SK-MEL-5 (cell line): ENCODE measurements around the gene H1-8. TPM values are rescaled to one million over a fixed set of nuclear protein-coding genes. Genes with fewer than 3 reads are reported as not detected.

Experiments
- DNase-seq: peaks from one replicate; pipeline ENCODE4 v3.0.0-alpha.2; 2016; ENCODE audit warnings: low read depth, low spot score
- in situ Hi-C: cut with HindIII; loops from 2 replicates; pipeline ENCODE4 v1.10.0; 2016; ENCODE audit warnings: low sequenced_read_pairs, high pct_unique_total_duplicates, low pct_unique_long_range_greater_than_20kb
- total RNA-seq: library from RNA; depleted of rRNA; stranded (reverse); fragments of >200 nt; shearing (Covaris generic); gene quantifications from 2 replicates; pipeline ENCODE4 v1.2.3, GENCODE V29; 2014

H1-8 gene
- total RNA-seq, 1 experiment from 2014 or later, result not detected

DNA sequence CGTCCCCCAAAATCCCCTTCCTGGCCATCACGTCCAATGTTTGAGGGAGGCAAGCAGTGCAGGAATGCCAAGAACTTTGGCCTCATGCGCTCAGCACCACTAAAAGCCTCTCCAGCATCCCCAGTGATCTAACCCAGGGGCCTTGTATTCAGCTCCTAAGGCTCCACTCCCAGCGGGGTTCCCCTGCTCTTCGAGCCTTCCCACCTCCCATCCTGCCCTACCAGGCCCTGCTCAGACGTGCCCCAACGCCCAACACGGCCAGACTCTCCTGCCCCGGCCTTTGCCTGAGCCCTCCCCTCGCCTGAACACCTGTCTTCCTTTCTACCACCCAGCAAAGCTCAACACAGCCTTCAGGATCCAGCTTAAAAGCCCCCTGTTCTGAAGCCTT, 33.0 kb downstream of the H1-8 start:
- DNase-seq, result no peak
- in situ Hi-C loops, result no loop called here

DNA sequence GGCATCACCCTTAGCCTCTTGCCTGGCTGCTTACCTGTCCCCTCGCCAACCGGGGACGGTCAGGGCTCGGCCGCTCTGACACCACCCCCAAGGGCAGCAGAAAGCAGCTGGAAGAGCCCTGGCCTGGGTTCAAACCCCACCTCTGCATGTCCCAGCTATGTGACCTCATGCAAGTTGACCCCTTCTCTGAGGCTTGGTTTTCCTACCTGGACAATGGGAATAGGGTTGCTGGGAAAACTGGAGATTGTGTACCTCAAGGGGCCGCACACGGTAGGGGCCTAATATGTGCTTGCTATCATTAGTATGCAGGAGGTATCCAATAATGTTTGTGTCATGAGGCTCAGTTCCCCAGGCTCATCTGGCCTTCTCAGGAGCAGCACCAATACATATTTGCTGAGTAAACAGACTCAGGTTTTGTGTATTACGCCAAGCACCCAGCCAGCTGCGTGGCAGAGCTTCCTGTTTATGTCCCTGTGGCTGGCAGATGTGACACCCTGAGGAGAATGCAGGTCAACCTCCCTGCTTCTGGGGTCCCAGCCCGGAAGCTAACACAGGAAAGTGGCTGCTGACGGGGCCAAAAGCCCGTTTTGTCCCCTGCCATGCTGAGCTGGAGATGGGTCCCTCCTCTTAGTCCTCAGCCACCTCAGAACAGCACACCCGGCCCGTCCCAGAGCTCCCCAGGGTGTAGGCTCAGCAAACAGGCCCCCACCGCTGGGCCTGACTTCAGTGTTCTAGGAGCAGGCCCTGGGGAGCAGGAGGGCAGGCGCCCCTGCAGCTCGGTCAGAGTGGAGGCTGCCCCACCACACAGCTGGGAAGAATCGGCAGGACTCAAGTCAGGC, 33.8 kb downstream of the H1-8 start:
- DNase-seq, result no peak
- in situ Hi-C loops, result no loop called here

DNA sequence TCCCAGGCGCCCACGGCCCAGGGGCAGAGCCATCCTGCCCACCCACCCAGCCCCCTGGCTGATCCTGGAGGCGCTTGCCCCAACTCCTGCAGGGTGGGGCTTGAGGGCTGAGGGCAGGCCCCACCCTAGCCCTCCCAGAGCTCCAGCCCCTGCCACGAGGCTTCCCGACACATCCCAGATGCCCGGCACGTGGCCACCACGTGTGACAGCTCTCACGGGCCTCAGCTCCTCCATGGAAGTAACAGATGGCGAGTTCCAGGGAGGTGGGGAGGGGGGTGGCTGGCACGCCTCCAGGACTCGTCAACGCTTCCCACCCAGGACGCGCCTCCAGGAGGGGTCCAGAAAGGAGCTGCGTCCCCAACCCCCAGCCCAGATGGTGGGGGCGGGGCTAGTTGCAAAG, 34.4 kb downstream of the H1-8 start:
- in situ Hi-C loops, result no loop called here
- no peak for DNase-seq

DNA sequence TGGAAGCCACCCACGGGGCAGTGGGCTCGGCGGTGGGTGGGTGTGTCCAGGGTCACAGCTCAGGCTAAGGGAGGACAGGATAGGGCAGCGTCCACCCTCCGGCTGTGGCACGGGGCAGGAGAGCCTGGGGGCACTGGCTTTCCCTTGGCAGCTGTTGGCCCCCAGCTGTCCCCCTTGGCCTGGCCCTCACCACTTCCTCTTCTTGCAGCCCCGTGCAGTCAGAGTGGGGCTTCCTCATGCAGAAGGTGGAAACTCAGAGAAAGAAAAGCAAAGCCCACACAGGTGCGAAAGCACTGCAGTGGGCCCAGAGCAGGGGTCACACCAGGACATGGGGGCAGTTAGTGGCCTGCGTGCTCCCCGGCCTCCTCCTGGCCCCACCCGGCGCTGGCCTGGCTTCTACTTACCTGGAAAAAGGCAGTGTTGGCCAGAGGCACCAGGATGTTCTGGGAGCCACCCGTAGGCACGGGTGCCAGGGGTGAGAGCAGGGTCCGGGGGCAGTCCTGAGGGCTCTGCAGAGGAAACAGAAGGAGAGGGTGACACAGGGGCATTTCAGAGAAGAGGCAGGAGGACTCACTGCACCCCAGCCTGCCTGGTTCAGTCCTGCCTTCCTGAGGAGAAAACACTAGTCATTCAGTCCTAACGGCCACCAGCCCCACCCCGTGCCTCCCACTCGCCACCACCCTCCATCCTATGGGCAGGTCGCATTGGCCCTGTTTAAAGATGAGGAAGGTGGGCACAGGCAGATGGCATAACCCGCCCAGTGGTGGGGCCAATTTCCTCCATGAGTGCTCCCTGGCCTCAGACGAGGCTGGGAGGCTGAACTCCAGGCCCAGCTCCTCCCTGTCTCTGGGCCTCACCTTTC, 35.2 kb downstream of the H1-8 start:
- DNase-seq, result no peak

DNA sequence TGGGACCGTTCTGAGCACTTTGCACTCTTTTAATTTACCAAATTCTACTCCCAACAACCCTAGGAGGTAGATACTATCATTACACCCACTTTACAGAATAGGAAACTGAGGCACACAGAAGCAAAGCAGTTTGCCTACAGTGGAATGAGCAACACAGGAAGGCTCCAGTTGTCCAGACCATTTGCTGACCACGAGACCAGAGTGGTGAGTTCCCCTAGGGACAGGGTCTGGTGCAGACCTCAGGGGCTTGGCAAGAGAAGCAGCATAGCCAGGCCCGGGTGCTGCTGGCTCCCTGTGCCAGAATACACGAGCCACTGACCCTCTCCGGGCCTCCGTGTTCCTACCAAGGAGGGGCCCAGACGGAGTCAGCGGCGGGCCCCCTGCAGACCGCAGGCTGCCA, 37.0 kb downstream of the H1-8 start:
- in situ Hi-C loops, result no loop called here
- no peak for DNase-seq

More for the DNA sequence above, 35.2 kb downstream of the H1-8 start:
- in situ Hi-C loops, result no loop called here

DNA sequence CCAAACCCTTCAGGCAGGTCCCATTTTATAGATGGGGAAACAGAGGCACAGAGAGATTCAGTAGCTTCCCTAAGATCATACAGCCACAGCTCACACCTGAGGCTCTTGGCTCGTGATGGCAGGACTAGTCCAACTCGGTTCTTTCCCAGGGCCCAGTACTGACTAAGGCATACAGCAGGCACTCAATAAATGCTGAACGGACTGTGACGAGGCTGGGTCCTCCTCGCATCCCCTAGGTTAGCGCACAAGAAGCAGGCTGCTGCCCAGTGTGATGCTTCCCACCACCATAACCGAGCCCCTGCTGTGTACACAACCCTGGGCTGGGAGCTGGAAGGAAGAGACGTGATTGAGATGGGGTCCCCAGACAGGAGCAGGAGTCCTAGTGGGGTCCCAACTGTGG, 38.6 kb downstream of the H1-8 start:
- in situ Hi-C loops, result no loop called here
- DNase-seq, result no peak

DNA sequence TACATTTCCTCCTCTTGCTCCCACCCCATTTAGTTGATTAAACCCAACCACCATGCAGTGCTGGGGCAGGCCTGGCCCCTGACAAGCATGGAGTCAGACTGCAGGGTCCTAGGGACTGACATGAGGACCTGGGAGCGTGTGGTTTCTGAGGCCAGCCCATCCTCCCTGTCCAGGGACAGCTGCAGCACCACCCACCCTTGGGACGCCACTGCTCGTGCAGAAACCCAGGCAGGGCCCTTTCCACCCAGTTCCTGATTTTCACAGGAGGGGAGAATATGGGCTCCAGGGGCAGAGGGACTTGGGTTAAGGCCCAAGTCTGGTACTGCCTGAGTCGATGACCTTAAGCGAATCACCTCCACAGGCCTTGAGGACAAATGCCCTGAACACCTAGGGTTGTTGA, 39.8 kb downstream of the H1-8 start:
- no peak for DNase-seq
- in situ Hi-C loops, result no loop called here

DNA sequence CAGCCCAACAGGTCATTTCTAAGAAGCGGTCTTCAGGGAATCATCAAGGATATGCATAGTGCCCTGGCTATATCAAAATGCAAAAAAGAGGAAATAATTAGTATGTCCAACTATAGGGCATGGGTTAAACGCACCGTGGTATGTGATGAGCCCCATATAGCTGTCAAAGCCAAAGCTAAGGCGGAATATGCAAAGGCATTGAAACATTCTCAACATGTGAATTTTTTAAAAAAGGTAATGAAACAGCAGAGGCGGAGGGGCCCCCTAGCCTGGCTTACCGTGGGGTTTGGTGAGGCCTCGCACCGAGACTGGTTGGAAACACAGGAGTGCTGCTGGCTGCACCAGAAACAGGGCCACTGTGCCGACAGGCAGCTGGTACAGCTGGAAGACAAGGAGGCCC, 40.3 kb downstream of the H1-8 start:
- in situ Hi-C loops, result no loop called here
- DNase-seq, result no peak

DNA sequence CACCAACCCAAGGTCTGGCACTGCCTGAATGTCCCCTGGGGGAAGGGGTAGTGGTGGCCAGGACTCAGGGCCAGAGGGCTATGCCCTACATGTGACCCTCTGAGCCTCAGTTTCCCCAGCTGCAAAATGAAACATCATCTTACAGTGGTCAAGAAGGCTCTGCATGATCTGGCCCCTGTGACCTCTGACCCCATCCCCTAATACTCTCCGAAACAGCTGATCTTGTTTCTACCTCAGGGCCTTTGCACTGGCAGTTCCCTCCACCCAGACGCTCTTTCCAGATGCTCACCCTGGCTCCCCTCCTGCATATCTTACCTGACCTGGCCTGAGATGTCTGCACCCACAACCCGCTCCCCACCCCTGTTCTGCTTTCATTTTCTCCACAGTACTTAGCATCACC, 41.7 kb downstream of the H1-8 start:
- no peak for DNase-seq
- in situ Hi-C loops, result no loop called here

DNA sequence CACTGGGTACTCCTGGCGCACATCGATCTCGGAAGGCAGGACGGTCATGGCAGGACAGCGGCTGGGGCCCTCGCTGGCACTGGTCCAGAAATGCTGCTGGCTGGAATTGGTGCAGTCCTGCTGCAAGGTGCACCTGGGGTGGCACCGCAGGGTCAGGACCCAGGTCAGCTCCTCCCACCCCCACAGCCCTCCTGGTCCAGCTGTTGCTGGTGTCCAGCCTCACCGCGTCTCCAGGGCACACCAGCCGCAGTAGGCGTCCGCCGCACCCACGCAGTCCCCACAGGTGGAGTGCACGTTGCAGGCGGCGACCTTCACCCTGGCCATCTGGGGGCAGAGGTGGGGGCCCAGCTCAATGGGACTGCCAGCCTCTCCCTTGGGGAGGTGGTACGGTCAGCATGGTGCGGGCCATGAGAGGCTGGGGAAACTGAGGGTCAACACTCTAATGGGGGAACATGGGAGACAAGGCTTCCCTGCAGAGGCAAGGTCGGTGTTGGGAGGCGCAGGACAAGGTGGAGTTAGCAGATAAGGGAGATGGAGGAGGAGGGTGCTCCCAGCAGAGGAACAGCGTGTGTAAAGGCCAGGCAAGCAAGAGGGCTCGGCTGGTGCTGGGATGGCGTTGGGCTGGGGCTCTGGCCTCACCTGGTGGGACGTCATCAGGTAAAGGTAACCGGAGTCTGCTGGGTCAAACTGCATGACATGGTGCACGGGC, 43.1 kb downstream of the H1-8 start:
- DNase-seq, result no peak
- in situ Hi-C loops, result no loop called here

DNA sequence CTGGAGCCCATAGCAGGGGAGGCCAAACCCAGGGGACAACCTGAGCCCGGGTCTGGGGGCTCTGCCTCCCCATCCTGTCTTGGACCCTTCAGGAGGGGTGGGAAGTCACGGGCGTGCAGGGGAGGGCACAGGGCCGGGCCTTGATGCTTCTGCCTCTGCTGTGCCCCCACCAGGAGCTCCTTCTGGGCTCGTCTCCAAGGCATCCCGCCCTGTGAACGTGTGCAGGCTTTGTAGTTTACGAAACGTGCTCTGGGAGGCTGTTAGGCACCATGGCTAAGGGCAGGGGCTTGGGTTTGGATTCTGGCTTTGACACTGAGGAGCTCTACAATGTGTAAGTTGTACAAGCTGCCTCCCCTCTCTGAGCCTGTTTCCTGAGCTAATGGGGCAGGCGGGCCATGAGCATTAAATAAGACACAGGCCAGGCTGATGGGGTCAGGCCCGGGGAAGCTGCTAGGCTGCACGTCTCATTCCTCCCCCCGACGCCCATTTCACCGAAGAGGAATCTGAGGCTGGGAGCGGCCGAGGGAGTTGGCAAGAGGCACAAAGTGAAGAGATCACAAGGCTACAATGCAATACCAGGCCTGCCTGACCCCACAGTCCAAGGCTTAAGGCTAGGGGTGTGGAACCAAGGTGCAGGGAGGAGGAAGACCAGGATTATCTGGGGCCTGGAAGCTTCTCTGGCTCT, 43.9 kb downstream of the H1-8 start:
- in situ Hi-C loops, result no loop called here
- DNase-seq, result no peak

DNA sequence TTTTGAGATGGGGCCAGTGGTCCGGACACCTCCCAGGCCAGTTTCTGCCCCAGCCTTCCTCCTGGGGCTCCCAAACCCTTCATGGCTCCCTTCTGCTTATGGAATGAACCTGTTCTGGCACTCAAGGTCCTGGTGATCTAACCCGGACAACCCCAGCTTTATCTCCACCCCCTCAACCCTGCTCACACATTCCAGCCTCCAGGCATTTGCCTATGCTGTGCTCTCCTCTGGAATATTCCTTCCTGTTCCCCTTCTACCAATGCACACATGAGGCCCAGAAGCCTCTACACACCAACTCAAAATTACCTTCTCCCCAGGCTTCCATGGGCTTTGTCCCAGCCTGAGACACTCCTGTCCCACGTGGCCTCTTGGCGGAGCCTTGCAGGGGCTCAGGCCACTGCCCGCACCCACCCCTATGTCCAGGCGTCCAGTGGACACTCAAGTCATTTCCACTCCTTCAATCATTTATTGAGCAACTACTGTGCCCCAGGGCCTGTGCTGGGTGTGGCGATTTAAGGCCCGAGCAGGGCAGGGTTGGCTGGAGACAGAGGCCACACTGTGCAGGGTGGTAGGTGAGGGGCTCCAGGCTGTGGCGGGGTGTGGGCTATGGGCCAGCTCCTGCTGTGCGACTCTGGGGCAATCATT, 44.7 kb downstream of the H1-8 start:
- DNase-seq, result no peak
- in situ Hi-C loops, result no loop called here

DNA sequence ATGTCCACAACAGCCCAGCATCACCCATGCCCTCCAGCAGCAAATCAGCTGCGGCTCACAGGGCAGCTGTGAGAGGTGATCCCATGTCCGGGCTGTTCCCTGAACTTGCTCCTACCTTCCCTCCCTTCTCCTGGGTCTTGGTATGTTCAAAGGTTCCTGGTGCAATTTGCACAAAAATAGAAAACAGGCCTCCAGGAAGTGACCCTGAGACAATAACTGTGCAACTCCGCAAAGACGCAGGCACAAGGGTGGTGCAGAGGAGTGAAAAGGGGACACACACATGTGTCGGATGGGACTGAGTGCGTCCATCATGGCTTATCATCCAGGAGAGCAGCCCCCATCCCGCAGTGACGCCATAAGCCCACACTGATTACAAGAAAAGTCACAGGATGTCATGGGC, 47.2 kb downstream of the H1-8 start:
- in situ Hi-C loops, result no loop called here
- no peak for DNase-seq

DNA sequence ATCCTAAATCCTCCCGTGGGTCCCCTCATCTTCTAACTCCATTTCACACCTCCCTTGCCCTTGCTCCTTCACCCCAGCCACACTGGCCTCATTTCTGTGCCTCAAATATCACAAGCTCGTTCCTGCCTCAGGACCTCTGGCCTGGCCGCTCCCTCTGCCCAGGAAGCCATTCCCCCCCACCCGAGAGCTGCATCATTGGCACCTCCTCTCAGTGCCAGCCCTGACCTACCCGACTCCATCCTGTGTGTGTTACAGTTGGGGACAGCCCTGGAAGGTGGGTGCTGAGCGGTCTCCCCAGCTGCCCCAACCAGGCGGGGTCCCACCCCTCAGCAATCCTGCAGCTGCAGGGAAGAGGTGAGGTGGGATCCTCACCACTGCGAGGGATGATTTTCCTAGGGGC, 49.0 kb downstream of the H1-8 start:
- DNase-seq, result no peak
- in situ Hi-C loops, result no loop called here

DNA sequence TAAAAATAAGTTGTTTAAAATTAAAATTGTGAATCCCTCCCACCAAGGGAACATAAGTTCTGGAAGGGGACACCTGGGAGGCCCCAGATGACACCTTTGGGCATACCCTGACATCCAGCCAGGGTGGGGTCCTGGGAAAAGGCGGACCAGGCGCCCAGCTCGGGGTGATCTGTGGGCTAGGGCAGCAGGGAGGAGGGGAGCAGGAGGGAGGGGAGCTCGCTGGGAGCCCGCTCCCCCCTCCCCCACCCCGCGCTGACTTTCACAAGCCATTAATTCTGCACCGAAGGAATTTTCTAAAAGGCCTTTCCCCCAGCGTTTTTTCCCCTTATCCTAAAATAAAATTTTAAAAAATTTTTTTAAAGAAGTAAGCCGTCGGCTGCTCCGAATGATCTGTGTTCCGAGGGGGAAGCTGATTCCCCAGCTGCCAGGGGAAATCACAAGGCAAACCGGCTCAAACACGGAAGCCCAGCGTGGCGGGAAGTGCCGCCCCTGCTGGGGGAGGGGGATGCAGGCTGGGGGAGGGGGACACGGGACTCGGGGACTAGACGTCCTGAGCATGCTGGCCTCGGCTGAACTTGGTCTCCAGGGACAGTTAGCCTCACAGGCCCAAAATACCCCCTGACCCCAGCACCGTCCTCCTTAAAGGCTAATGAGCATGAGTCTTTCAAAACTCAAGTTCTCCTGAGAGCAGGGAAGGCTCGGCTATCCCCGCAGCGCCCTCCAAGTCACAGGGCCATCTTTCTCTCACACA, 49.6 kb downstream of the H1-8 start:
- no peak for DNase-seq
- in situ Hi-C loops, result no loop called here

DNA sequence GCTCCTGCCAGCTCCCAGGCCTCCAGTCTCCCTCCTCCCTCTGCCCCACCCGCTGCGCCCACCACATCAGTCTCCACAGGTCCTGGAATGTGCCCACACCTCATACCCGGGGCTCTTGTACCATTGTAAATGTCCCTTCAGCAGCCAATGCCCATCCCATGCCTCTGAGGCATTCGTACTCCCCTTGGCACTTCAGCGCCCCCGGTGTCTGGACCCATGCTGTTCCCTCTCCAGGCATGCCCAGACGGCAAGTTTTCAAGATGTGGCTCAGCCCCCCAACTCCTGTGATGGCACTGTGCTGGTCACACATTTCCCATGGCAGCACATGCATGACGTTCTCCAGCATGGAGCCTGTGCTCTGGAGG, 50.2 kb downstream of the H1-8 start:
- in situ Hi-C loops, result no loop called here
- no peak for DNase-seq
